Parathyroid adenoma (tissue), 2 donors: Measurements from ENCODE around the gene STAP2.

Experiments
- H2AFZ ChIP-seq: fragments of 300-600 bp; sonication (generic); one replicate; pipeline ENCODE4 v1.7.0; 2017; ENCODE audit warnings: antibody characterized with exemption, mild to moderate bottlenecking
- H3K27ac ChIP-seq: fragments of 300-600 bp; sonication (generic); one replicate; pipeline ENCODE4 v1.7.0; 2017
- H3K27me3 ChIP-seq: fragments of 300-600 bp; sonication (generic); one replicate; pipeline ENCODE4 v1.7.0; 2017; ENCODE audit warnings: low read length; ENCODE audit not compliant: control insufficient read depth, insufficient read depth
- H3K36me3 ChIP-seq: fragments of 300-600 bp; sonication (generic); one replicate; pipeline ENCODE4 v1.7.0; 2017; ENCODE audit warnings: low read length; ENCODE audit not compliant: control insufficient read depth, insufficient read depth
- H3K4me1 ChIP-seq: fragments of 300-600 bp; sonication (generic); one replicate; pipeline ENCODE4 v1.7.0; 2017; ENCODE audit warnings: control low read depth
- H3K4me2 ChIP-seq: fragments of 300-600 bp; sonication (generic); one replicate; pipeline ENCODE4 v1.7.0; 2017; ENCODE audit warnings: low read length
- H3K4me3 ChIP-seq: fragments of 300-600 bp; sonication (generic); one replicate; pipeline ENCODE4 v1.7.0; 2017; ENCODE audit warnings: low read depth, low read length
- H3K79me2 ChIP-seq: fragments of 300-600 bp; sonication (generic); one replicate; pipeline ENCODE4 v1.7.0; 2017; ENCODE audit warnings: control low read depth
- H3K9ac ChIP-seq: fragments of 300-600 bp; sonication (generic); one replicate; pipeline ENCODE4 v1.7.0; 2017; ENCODE audit warnings: mild to moderate bottlenecking
- H3K9me3 ChIP-seq: fragments of 300-600 bp; sonication (generic); one replicate; pipeline ENCODE4 v1.7.0; 2017; ENCODE audit warnings: low read length; ENCODE audit not compliant: control insufficient read depth
- TF ChIP-seq, protein P1 (sequence below): fragments of 300-600 bp; sonication (generic); IDR thresholded peaks from one replicate; pipeline ENCODE4 v1.7.0; 2017; ENCODE audit warnings: antibody characterized with exemption, mild to moderate bottlenecking
- donor health status: primary hyperparathyroidism.

STAP2 gene

DNA sequence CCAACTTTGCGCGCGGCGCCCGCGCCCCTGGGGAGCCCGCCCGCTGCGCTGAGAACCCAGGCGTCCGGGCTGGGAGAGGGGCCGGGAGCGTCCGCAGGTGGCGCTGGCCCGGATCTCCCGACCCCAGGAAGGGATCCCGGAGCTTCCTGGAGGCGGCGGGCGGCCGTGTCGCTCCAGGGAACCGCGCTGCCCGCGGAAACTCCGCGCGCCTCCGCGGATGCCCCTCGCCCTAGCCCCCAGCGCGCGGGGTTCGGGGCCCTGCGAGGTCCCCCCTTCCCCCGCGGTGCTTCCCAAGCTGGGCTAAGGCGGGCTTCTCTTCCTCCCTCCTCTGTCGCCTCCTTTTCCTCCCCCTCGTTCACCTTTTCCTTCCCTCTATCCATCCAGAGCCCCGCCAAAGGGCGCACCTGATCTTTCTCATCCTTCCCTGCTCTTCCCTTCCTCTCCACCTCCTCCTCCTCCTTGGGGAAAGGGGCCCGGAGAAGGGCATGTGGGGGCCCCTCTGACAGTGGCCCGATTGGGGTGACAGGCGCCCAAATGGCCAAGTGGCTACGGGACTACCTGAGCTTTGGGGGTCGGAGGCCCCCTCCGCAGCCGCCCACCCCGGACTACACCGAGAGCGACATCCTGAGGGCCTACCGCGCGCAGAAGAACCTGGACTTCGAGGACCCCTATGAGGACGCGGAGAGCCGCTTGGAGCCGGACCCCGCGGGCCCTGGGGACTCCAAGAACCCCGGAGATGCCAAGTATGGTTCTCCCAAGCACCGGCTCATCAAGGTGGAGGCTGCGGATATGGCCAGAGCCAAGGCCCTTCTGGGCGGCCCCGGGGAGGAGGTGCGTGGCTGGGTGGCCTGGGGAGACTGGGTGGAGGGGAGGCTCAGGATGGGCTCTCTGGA lies 58.9 kb downstream of the STAP2 start:
- H3K27ac ChIP-seq = no peak overlapping the region
- no peak overlapping the region for H3K9ac ChIP-seq
- no peak overlapping the region for H2AFZ ChIP-seq
- H3K4me3 ChIP-seq = no peak overlapping the region
- peak overlapping the region; percentile 55 for H3K4me2 ChIP-seq
- peaks cover 2% of the 10 kb centered on the region for H3K4me1 ChIP-seq
- TF ChIP-seq, protein P1, sequence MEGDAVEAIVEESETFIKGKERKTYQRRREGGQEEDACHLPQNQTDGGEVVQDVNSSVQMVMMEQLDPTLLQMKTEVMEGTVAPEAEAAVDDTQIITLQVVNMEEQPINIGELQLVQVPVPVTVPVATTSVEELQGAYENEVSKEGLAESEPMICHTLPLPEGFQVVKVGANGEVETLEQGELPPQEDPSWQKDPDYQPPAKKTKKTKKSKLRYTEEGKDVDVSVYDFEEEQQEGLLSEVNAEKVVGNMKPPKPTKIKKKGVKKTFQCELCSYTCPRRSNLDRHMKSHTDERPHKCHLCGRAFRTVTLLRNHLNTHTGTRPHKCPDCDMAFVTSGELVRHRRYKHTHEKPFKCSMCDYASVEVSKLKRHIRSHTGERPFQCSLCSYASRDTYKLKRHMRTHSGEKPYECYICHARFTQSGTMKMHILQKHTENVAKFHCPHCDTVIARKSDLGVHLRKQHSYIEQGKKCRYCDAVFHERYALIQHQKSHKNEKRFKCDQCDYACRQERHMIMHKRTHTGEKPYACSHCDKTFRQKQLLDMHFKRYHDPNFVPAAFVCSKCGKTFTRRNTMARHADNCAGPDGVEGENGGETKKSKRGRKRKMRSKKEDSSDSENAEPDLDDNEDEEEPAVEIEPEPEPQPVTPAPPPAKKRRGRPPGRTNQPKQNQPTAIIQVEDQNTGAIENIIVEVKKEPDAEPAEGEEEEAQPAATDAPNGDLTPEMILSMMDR = no peak
- no peaks in the 10 kb centered on the region for H3K79me2 ChIP-seq
- H3K9me3 ChIP-seq = no peaks in the 10 kb centered on the region
- H3K36me3 ChIP-seq = no peaks in the 10 kb centered on the region
- no peaks in the 10 kb centered on the region for H3K27me3 ChIP-seq

DNA sequence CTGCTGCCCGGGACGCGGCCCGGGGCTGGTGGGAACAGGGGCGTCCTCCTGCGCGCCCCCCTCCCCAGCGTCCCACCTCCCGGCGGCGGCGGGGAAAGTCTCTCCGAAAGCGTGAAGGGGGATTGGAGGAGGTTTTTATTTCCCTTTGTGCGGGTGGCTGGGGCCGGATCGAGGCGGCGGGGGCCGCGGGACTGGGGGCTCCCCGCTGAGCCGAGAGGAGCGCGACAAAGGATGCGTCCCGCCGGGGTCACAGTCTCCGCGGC lies 59.4 kb downstream of the STAP2 start:
- Histone ChIP-seq H3K9me3 (no peaks in the 10 kb centered on the region), H3K4me3 (peak overlapping the region; percentile 22), H3K4me2 (peak overlapping the region; percentile 55), H3K27me3 (no peaks in the 10 kb centered on the region), H3K9ac (no peak overlapping the region), H3K79me2 (no peaks in the 10 kb centered on the region), H3K27ac (no peak overlapping the region), H3K4me1 (peaks cover 2% of the 10 kb centered on the region), H3K36me3 (no peaks in the 10 kb centered on the region), H2AFZ (no peak overlapping the region)
- TF ChIP-seq, protein P1 = no peak

DNA sequence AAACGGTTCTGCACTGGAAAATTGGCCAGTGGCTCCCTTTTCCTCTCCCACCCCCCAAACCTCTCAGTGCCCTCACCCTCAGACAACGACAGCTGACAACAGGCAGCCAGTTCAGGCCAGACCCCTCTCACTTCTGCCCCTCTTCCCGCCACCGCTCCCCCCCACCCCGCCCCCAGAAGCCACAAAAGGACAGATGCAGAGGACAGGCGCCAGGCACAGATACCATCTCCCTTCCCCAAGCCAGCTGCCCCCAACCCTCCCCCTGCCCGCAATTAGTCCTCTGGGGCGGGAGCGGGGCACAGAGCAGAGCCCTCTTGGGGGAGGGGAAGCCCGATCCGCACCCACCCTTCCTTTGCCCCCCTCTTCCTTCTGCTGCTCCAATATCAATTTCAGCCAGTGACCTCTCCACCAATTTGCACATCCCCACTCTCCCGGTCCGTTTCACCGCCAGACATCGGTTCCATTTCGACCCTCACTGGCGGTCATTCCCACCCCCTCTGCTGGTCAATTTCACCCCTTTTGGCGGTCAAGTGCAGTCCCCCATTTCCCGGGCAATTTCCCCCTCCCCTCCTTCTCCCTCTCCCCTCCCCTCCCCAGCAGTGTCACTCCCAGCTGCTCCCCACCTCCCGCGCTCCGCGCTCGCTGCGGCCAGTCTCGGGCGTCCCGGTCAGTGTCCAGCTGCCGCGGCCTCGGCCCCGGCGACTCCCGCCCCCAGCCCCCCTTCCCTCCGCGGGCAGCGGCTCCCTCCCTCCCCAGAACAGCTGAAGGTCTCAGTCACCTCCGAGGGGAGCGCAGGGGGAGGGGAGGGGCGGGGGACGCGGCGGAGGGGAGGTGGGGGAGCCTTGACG lies 60.0 kb downstream of the STAP2 start, which contains the start of gene SHD:
Gene SHD, plus strand, starts transcription at position 848 of the 848 bp plus-strand sequence. CDS start 798 bp downstream, outside the sequence.
- H3K27me3 ChIP-seq = no peaks in the 10 kb centered on the region
- H3K9me3 ChIP-seq = no peaks in the 10 kb centered on the region
- H3K27ac ChIP-seq = no peak within 1 kb of the TSS
- H3K79me2 ChIP-seq = no peaks in the 10 kb centered on the region
- peak within 1 kb of the TSS; percentile 55 for H3K4me2 ChIP-seq
- no peak within 1 kb of the TSS for H2AFZ ChIP-seq
- H3K36me3 ChIP-seq = no peaks in the 10 kb centered on the region
- peaks cover 2% of the 10 kb centered on the region for H3K4me1 ChIP-seq
- TF ChIP-seq, protein P1 = no peak
- H3K9ac ChIP-seq = no peak within 1 kb of the TSS
- peak within 1 kb of the TSS; percentile 22 for H3K4me3 ChIP-seq

DNA sequence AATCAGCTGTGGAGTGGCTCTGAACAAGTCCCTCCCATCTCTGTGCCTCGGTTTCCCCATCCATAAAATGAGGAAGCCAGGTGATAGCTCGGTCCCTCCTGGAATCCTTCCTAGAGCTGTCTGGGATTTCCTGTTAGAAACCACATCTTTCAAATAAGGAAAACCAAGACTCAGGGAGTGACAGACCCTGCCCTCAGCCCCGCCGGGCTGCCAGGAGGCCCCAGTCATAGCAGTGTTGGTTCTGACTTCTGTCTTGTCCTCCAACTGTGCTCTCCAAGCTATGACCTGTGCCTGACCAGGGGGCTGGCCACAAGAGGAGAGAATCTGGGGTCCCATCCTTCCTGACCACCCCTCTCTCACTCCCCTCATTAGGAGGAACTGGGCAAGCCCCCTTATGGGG lies 60.6 kb downstream of the STAP2 start:
- Histone ChIP-seq H2AFZ (no peak overlapping the region), H3K36me3 (no peaks in the 10 kb centered on the region), H3K27me3 (no peaks in the 10 kb centered on the region)

More for the DNA sequence above, 60.6 kb downstream of the STAP2 start:
- no peak overlapping the region for H3K9ac ChIP-seq
- H3K4me3 ChIP-seq = no peak overlapping the region
- no peaks in the 10 kb centered on the region for H3K9me3 ChIP-seq
- H3K4me1 ChIP-seq = peaks cover 2% of the 10 kb centered on the region
- TF ChIP-seq, protein P1 = no peak
- no peak overlapping the region for H3K4me2 ChIP-seq
- no peaks in the 10 kb centered on the region for H3K79me2 ChIP-seq
- H3K27ac ChIP-seq = no peak overlapping the region
